Keratinocyte (primary cell): ENCODE results near the gene SCP2.

Source experiments
- CTCF ChIP-seq, 3 experiments: IDR thresholded peaks in 1 of 3; conservative IDR thresholded peaks in 1 of 3; optimal IDR thresholded peaks in 1 of 3; 2 replicates in 2 of 3; 3 replicates in 1 of 3; pipeline versions ENCODE3 to v1.5.1; 2011; ENCODE audit warnings: low read length in 3 of 3, mild to moderate bottlenecking in 3 of 3, moderate library complexity in 2 of 3, control low read depth in 1 of 3, inconsistent platforms in 1 of 3; ENCODE audit not compliant: insufficient read depth in 2 of 3; ENCODE audit errors: extremely low read depth in 1 of 3
- EZH2 ChIP-seq: IDR thresholded peaks from one replicate; pipeline ENCODE4 v1.6.1; 2012; ENCODE audit warnings: inconsistent platforms, mild to moderate bottlenecking, low read length, moderate library complexity

GRCh38 chr1:52911541-52911940, 15.5 kb upstream of the SCP2 start:
- TF ChIP-seq EZH2 (no peak), CTCF (optimal IDR thresholded peaks at IDR 0.05 in 1 of 3, IDR thresholded peaks at IDR 0.05 in 1 of 3, conservative IDR thresholded peaks at IDR 0.05 in 1 of 3; ENCODE audit: extremely low read depth in 1 of 3, insufficient read depth in 2 of 3, low read length in 3 of 3) (no peak)
